Ascending aorta (tissue), 2 donors: Measurements from ENCODE around the gene APC2. TPM values are rescaled to one million over a fixed set of nuclear protein-coding genes. Genes with fewer than 3 reads are reported as not detected.

Experiments used
- DNase-seq, 2 donors: peaks; one replicate each; pipeline ENCODE4 v3.0.0-alpha.2; 2019; ENCODE audit warnings: low spot score in 2 of 2
- H3K27ac ChIP-seq, 2 donors: fragments of 200-600 bp; sonication (generic); one replicate each; pipeline ENCODE4 v1.5.1; 2016 to 2017; ENCODE audit warnings: mild to moderate bottlenecking in 1 of 2
- H3K27me3 ChIP-seq: fragments of 200-600 bp; sonication (generic); one replicate; pipeline ENCODE4 v1.5.1; 2017
- H3K36me3 ChIP-seq, 2 donors: fragments of 200-600 bp; sonication (generic); one replicate each; pipeline ENCODE4 v1.5.1; 2016
- H3K4me1 ChIP-seq, 2 donors: fragments of 200-600 bp; sonication (generic); one replicate each; pipeline ENCODE4 v1.5.1; 2016 to 2017; ENCODE audit warnings: mild to moderate bottlenecking in 1 of 2
- H3K4me3 ChIP-seq, 2 donors: fragments of 200-600 bp; sonication (generic); one replicate each; pipeline ENCODE4 v1.5.1; 2016 to 2017; ENCODE audit warnings: mild to moderate bottlenecking in 1 of 2
- H3K9me3 ChIP-seq, 2 donors: fragments of 200-600 bp; sonication (generic); one replicate each; pipeline ENCODE4 v1.5.1; 2016
- intact Hi-C: fragments of 100-400 bp; cut with DNase I; formaldehyde crosslinking; loops from one replicate; pipeline ENCODE4 v1.15.1; 2023
- total RNA-seq: library from RNA; depleted of rRNA; stranded (reverse); fragments of >200 nt; gene quantifications from one replicate; pipeline ENCODE4 v1.1.0, GENCODE V29; 2016
- TF ChIP-seq, protein P1 (sequence below), 3 experiments: fragments of 200-600 bp in 2 of 3; fragments of 450-650 bp in 1 of 3; sonication (generic) in 2 of 3; IDR thresholded peaks; one replicate each; pipeline ENCODE4 v1.5.1; 2016 to 2019; ENCODE audit warnings: antibody characterized with exemption in 3 of 3, mild to moderate bottlenecking in 1 of 3, moderate library complexity in 1 of 3

The APC2 gene
- total RNA-seq, 1 donor from 2014 or later, result not detected

DNA sequence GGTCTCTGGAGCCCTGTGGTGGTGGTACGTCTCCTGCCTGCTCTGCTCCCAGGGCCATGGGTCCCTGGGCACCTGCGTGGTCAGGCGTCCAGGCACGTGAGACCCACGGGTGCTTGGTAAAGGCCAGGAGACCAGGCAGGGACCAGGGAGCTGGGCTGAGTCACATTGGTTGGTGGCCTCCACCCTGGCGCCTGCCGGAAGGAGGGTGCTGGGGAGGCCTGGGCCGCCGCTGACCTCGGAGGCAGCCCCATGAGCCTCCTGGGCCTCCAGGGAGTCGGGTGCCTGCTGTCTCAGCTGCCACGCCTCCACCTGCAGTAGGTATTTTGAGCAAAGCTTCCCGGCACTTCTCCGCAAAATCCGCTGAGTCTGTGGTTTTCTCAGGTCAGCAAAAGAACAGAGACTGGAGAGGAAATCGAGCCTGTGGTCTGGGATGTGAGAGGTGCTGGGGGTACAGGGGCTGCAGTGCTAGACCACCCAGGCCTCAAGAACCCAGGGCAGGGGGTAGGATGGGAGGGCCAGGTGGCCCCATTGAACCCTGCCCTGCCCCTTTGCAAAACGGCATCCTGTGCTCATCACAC lies 70.4 kb downstream of the APC2 start:
- TF ChIP-seq, protein P1, sequence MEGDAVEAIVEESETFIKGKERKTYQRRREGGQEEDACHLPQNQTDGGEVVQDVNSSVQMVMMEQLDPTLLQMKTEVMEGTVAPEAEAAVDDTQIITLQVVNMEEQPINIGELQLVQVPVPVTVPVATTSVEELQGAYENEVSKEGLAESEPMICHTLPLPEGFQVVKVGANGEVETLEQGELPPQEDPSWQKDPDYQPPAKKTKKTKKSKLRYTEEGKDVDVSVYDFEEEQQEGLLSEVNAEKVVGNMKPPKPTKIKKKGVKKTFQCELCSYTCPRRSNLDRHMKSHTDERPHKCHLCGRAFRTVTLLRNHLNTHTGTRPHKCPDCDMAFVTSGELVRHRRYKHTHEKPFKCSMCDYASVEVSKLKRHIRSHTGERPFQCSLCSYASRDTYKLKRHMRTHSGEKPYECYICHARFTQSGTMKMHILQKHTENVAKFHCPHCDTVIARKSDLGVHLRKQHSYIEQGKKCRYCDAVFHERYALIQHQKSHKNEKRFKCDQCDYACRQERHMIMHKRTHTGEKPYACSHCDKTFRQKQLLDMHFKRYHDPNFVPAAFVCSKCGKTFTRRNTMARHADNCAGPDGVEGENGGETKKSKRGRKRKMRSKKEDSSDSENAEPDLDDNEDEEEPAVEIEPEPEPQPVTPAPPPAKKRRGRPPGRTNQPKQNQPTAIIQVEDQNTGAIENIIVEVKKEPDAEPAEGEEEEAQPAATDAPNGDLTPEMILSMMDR (IDR thresholded peaks at IDR 0.05), result no peak
- Histone ChIP-seq H3K9me3 (no peaks in the 10 kb centered on the region), H3K27ac (no peak overlapping the region), H3K4me1 (no peaks in the 10 kb centered on the region), H3K4me3 (no peak overlapping the region), H3K36me3 (no peaks in the 10 kb centered on the region), H3K27me3 (peaks cover 5% of the 10 kb centered on the region)
- DNase-seq, result no peak
- intact Hi-C loops, result loop anchor here (1.0 kb wide), 1 partner anchor 10 kb away; no protein-coding TSS in a partner anchor

DNA sequence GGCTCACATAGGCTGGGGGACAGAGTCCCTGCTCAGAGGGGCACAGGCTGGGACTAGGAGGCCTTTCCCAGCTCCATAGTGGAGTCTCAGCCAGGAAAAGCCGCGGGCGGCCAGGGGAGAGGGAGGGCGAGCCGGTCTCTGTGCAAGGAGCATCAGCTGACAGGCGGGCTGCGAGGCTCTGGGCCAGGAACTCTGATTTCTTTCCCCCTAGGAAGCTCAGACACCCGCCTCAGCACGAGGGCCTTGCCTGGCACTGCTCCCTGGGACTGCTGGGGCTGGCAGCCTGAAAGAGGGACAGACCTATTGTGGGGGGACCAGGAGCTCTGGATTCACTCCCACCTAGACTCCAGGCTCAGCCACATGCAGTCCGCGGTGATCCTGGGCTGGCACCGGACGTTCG lies 71.7 kb downstream of the APC2 start:
- Histone ChIP-seq H3K9me3 (no peaks in the 10 kb centered on the region), H3K27me3 (peaks cover 14% of the 10 kb centered on the region), H3K36me3 (no peaks in the 10 kb centered on the region), H3K4me1 (no peaks in the 10 kb centered on the region), H3K4me3 (no peak overlapping the region), H3K27ac (no peak overlapping the region)
- no peak for DNase-seq
- intact Hi-C loops, result no loop called here
- TF ChIP-seq, protein P1 (IDR thresholded peaks at IDR 0.05), result no peak

DNA sequence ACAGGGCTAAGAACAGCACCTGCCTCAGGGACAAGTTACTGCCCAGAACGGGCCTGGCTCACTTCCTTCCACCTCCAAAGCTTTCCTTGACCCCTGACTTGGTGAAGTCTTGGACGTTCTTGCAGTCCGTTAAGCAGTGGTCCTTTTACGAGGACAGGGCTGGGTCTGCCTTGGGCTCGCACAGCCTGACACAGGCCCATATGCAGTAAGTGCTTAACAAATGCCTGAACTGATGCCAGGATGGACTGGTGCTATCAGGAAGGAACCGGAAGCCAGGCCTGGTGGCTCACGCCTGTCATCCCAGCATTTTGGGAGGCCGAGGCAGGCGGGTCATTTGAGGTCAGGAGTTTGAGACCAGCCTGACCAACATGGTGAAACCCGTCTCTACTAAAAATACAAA lies 72.1 kb downstream of the APC2 start:
- no peaks in the 10 kb centered on the region for H3K9me3 ChIP-seq
- no peaks in the 10 kb centered on the region for H3K4me1 ChIP-seq
- H3K27me3 ChIP-seq, result peaks cover 14% of the 10 kb centered on the region
- H3K4me3 ChIP-seq, result no peak overlapping the region
- TF ChIP-seq, protein P1 (IDR thresholded peaks at IDR 0.05), result no peak
- no peaks in the 10 kb centered on the region for H3K36me3 ChIP-seq
- no peak for DNase-seq
- intact Hi-C loops, result no loop called here
- no peak overlapping the region for H3K27ac ChIP-seq

DNA sequence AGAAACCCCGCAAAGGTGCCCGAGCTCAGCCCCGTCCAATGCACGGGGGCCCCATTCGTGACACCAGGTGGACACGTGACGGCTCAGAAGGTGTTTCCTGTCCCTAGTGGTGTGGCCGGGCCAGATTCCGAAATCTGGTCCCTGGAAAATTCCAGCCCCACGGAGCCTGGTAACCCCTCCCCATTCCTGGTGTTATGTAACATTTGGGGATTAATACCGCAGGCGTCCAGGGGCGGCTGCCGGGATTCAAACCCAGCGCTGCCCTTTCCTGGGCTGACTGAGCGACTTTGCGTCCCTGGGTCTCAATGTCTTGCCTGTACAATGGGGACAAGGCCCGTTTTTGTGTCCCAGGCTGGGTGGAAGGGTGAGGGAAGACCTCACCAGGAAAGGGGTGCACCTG lies 72.9 kb downstream of the APC2 start:
- no peak overlapping the region for H3K27ac ChIP-seq
- TF ChIP-seq, protein P1 (IDR thresholded peaks at IDR 0.05), result no peak
- no peaks in the 10 kb centered on the region for H3K36me3 ChIP-seq
- H3K27me3 ChIP-seq, result peaks cover 14% of the 10 kb centered on the region
- no peak for DNase-seq
- H3K9me3 ChIP-seq, result no peaks in the 10 kb centered on the region
- no peak overlapping the region for H3K4me3 ChIP-seq
- H3K4me1 ChIP-seq, result no peaks in the 10 kb centered on the region
- intact Hi-C loops, result no loop called here

Other genes with a start within 250 kb of the APC2 start
- gene STK11, start 244.3 kb upstream of the APC2 start, total RNA-seq, result 104 TPM
- gene CBARP, start 212.1 kb upstream of the APC2 start, total RNA-seq, result 1.9 TPM
- 232 TPM for gene ATP5F1D, start 208.4 kb upstream of the APC2 start, total RNA-seq
- 307 TPM for gene MIDN, start 201.5 kb upstream of the APC2 start, total RNA-seq
- 442 TPM for gene CIRBP, start 180.8 kb upstream of the APC2 start, total RNA-seq
- gene FAM174C, start 174.6 kb upstream of the APC2 start, total RNA-seq, result 156 TPM
- gene EFNA2, start 164.2 kb upstream of the APC2 start, total RNA-seq, result not detected
- gene NDUFS7, start 66.2 kb upstream of the APC2 start, total RNA-seq, result 216 TPM
- gene GAMT, start 48.6 kb upstream of the APC2 start, total RNA-seq, result 56.4 TPM
- gene DAZAP1, start 42.5 kb upstream of the APC2 start, total RNA-seq, result 15.8 TPM
- 3,111 TPM for gene RPS15, start 11.7 kb upstream of the APC2 start, total RNA-seq
- gene C19orf25, start 29.1 kb downstream of the APC2 start, total RNA-seq, result 32.7 TPM
- 1.5 TPM for gene PCSK4, start 40.2 kb downstream of the APC2 start, total RNA-seq
- gene REEP6, start 41.1 kb downstream of the APC2 start, total RNA-seq, result 3.2 TPM
- 0.43 TPM for gene ADAMTSL5, start 62.9 kb downstream of the APC2 start, total RNA-seq
- gene PLK5, start 74.0 kb downstream of the APC2 start, total RNA-seq, result not detected
- gene MEX3D, start 118.2 kb downstream of the APC2 start, total RNA-seq, result 83.7 TPM
- 143 TPM for gene MBD3, start 142.7 kb downstream of the APC2 start, total RNA-seq
- 61.0 TPM for gene UQCR11, start 155.3 kb downstream of the APC2 start, total RNA-seq
- 209 TPM for gene TCF3, start 202.5 kb downstream of the APC2 start, total RNA-seq